Lung (tissue), 12 donors: ENCODE results near the gene NMNAT1. TPM values are rescaled to one million over a fixed set of nuclear protein-coding genes. Genes with fewer than 3 reads are reported as not detected.

Experiments
- ATAC-seq: fragments of 200-7000 bp; cut with Tn5 transposase; one replicate; pipeline ENCODE4 v1.9.1; 2020; ENCODE audit warnings: moderate number of reproducible peaks; ENCODE audit not compliant: insufficient read depth, low FRiP score
- DNase-seq, 3 donors: peaks; one replicate each; pipeline ENCODE4 v3.0.0-alpha.2; 2013 to 2017
- H3K27ac ChIP-seq, 2 donors: one replicate each; pipeline ENCODE4 v1.5.1; 2013; ENCODE audit warnings: mild to moderate bottlenecking in 2 of 2, moderate library complexity in 2 of 2, control low read depth in 1 of 2, inconsistent platforms in 1 of 2, low read depth in 1 of 2, low read length in 1 of 2
- H3K27me3 ChIP-seq, 3 donors: one replicate each; pipeline ENCODE4 v1.5.1; 2013; ENCODE audit warnings: low read length in 2 of 3; ENCODE audit not compliant: control insufficient read depth in 3 of 3, insufficient read depth in 3 of 3
- H3K36me3 ChIP-seq, 4 donors: one replicate each; pipeline ENCODE4 v1.5.1; 2013; ENCODE audit warnings: low read length in 4 of 4, mild to moderate bottlenecking in 1 of 4, moderate library complexity in 1 of 4; ENCODE audit not compliant: control insufficient read depth in 4 of 4, insufficient read depth in 4 of 4
- H3K4me1 ChIP-seq, 5 donors: one replicate each; pipeline ENCODE4 v1.5.1; 2013; ENCODE audit warnings: low read length in 5 of 5, mild to moderate bottlenecking in 2 of 5, moderate library complexity in 1 of 5; ENCODE audit not compliant: control insufficient read depth in 5 of 5, insufficient read depth in 5 of 5
- H3K4me3 ChIP-seq: one replicate; pipeline ENCODE4 v1.5.1; 2013; ENCODE audit warnings: mild to moderate bottlenecking, control low read depth, moderate library complexity
- H3K9ac ChIP-seq, 2 donors: one replicate each; pipeline ENCODE4 v1.5.1; 2013; ENCODE audit warnings: low read length in 2 of 2, control low read depth in 1 of 2; ENCODE audit not compliant: insufficient read depth in 1 of 2
- H3K9me3 ChIP-seq, 4 donors: one replicate each; pipeline ENCODE4 v1.5.1; 2013; ENCODE audit warnings: low read length in 3 of 4, mild to moderate bottlenecking in 1 of 4, moderate library complexity in 1 of 4; ENCODE audit not compliant: control insufficient read depth in 4 of 4, insufficient read depth in 3 of 4
- WGBS, 2 donors: extraction: QIAGEN DNeasy Blood & Tissue Kit; methylation state at CpG; one replicate each; pipeline ENCODE4 v1.1.7; 2013; 5-methylcytosine and 5-hydroxymethylcytosine counted together
- polyA plus RNA-seq, 2 donors: library from polyadenylated mRNA; stranded (reverse); fragments of 200-250 nt; gene quantifications; one replicate each; pipeline ENCODE4 v1.2.1, GENCODE V29; 2013
- total RNA-seq, 2 donors: library from RNA; depleted of rRNA in 1 of 2; stranded (reverse); fragments of >200 nt in 1 of 2; gene quantifications; one replicate each; pipeline ENCODE4 v1.2.1, GENCODE V29; 2014 to 2021
- TF ChIP-seq, protein P1 (sequence below): IDR thresholded peaks from 2 replicates; pipeline ENCODE4 v1.5.1; 2012; ENCODE audit warnings: mild to moderate bottlenecking; ENCODE audit errors: control extremely low read depth, extremely low read depth
- donor health status: control.
- donor health status: control.
- donor health status: Bipolar disorder and iron deficiency.
- donor health status: healthy.
- donor health status: DM: yes; HTN: yes; CAD: no.

Gene NMNAT1
- total and polyA plus RNA-seq, 4 donors, result 4.1 to 8.6 (median 6.8) TPM

- Histone ChIP-seq H3K36me3 (no peaks in the 10 kb centered on the region), H3K27me3 (no peaks in the 10 kb centered on the region), H3K9ac (no peak overlapping the region), H3K4me1 (peaks cover 4 to 19% (median 17%) of the 10 kb centered on the region in 5 donors), H3K27ac (peak overlapping the region in 1 of 2 donors; percentile 72), H3K9me3 (no peaks in the 10 kb centered on the region), H3K4me3 (no peak overlapping the region)
- DNase-seq, result no peak
- no peak for ATAC-seq
- WGBS, 2 donors, result 64 to 74% methylated on average over 5 of the region's 5 CpGs
- TF ChIP-seq, protein P1, sequence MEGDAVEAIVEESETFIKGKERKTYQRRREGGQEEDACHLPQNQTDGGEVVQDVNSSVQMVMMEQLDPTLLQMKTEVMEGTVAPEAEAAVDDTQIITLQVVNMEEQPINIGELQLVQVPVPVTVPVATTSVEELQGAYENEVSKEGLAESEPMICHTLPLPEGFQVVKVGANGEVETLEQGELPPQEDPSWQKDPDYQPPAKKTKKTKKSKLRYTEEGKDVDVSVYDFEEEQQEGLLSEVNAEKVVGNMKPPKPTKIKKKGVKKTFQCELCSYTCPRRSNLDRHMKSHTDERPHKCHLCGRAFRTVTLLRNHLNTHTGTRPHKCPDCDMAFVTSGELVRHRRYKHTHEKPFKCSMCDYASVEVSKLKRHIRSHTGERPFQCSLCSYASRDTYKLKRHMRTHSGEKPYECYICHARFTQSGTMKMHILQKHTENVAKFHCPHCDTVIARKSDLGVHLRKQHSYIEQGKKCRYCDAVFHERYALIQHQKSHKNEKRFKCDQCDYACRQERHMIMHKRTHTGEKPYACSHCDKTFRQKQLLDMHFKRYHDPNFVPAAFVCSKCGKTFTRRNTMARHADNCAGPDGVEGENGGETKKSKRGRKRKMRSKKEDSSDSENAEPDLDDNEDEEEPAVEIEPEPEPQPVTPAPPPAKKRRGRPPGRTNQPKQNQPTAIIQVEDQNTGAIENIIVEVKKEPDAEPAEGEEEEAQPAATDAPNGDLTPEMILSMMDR, result no peak
Observed at GRCh38 chr1:9907441-9907840, 35.8 kb upstream of the NMNAT1 start.

DNA sequence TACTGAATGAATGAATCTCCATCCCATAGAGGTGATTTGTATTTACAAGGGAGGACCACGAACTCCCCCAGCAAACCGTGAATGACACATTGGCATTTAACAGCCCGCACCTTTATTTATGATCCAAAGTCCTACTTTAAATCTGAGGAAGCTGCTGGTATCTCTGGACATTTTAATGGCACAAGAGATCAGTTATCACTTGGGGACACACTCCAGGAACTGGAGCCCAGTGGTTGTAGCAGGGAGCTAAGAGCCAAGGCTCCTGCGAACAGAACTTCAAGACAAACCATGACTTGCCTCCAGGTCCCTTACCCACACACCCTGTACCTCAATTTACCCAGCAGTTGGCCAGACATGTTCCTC, 34.4 kb upstream of the NMNAT1 start:
- DNase-seq, result no peak
- Histone ChIP-seq H3K4me1 (peaks cover 4 to 18% (median 9%) of the 10 kb centered on the region in 5 donors), H3K27ac (peak overlapping the region; percentile 88 to 91), H3K36me3 (no peaks in the 10 kb centered on the region), H3K9ac (peak overlapping the region in 1 of 2 donors; percentile 74), H3K9me3 (no peaks in the 10 kb centered on the region), H3K27me3 (no peaks in the 10 kb centered on the region), H3K4me3 (peak overlapping the region; percentile 83)
- TF ChIP-seq, protein P1, result no peak
- ATAC-seq, result no peak
- 58 to 74% methylated on average over 4 of the region's 4 CpGs for WGBS, 2 donors

DNA sequence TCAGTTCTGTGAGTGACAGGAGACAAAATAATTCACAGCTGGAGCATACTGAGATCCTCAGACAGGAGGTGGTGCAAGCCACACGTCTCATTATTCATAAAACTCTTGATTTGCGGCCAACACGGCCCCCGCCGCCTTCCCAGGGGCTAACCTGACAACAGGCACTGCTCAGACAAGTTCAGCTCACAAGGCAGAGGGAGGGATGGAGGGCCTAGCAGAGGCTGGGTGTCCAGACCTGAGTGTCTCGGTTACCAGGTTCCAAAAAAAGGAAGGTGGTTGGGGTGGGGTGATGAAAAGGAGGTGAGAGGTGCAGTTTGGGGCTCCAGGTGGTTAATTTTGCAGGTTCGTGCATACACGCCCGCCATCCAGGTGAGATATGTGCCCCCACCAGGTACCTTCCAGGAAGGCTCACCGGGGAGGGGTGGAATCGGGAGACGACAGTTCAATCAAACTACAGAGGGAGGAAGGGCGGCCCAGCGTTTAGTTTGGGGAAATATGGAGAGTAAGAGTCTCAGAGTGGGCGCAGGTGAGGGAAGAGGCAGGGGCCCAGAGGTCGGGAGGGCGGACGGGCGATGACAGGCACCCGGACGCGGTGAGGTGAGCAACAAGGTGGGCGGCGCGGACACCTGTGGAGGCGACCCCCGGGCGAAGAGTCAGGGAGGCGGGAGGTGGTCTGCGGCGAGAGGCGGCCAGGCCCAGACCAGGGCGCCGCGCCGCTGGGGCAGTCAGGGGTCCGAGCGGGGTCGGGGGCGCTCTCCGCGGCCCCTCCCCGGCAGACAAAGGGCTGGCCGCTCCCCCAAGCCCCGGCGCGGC, 33.8 kb upstream of the NMNAT1 start:
- H3K36me3 ChIP-seq, result no peaks in the 10 kb centered on the region
- ATAC-seq (no peak), DNase-seq (no peak)
- TF ChIP-seq, protein P1, result no peak
- H3K27me3 ChIP-seq, result no peaks in the 10 kb centered on the region
- H3K4me3 ChIP-seq, result peak overlapping the region; percentile 83
- no peaks in the 10 kb centered on the region for H3K9me3 ChIP-seq
- peak overlapping the region; percentile 73 to 74 for H3K9ac ChIP-seq
- H3K4me1 ChIP-seq, result peaks cover 4 to 18% (median 5%) of the 10 kb centered on the region in 5 donors
- peak overlapping the region; percentile 88 to 91 for H3K27ac ChIP-seq
- WGBS, 2 donors, result 1% methylated on average over 37 to 47 of the region's 47 CpGs

- TF ChIP-seq, protein P1, result no peak
- H3K9ac ChIP-seq, result peak within 1 kb of the TSS; percentile 73 to 91
- ATAC-seq (no peak), DNase-seq (no peak)
- no peaks in the 10 kb centered on the region for H3K27me3 ChIP-seq
- peak within 1 kb of the TSS; percentile 98 to 100 for H3K27ac ChIP-seq
- H3K4me3 ChIP-seq, result peak within 1 kb of the TSS; percentile 83
- H3K4me1 ChIP-seq, result peaks cover 0 to 24% (median 5%) of the 10 kb centered on the region in 5 donors
- WGBS, 2 donors, result 0 to 1% methylated on average over 22 to 55 of the region's 55 CpGs
- H3K9me3 ChIP-seq, result no peaks in the 10 kb centered on the region
- H3K36me3 ChIP-seq, result no peaks in the 10 kb centered on the region
Observed at GRCh38 chr1:9910076-9910422, 33.2 kb upstream of the NMNAT1 start, which contains the start of gene CTNNBIP1. TSS of gene CTNNBIP1 (minus strand) at chr1:9910269. CDS start at chr1:9872064, 38,205 bp downstream.
